Trophoblast cell (in vitro differentiated cells and primary cell): ENCODE data around the gene MLYCD.

ENCODE experiments used
- DNase-seq, 2 donors: peaks; one replicate each; pipeline ENCODE4 v3.0.0-alpha.2; 2016
- H2AFZ ChIP-seq: 2 replicates; pipeline ENCODE4 v1.6.1; 2013; ENCODE audit warnings: low read length, moderate library complexity, mild to moderate bottlenecking; ENCODE audit not compliant: insufficient read depth, poor library complexity
- H2AK5ac ChIP-seq: 2 replicates; pipeline ENCODE4 v1.6.1; 2013; ENCODE audit warnings: mild to moderate bottlenecking, low read length
- H2BK120ac ChIP-seq: 2 replicates; pipeline ENCODE4 v1.6.1; 2013; ENCODE audit warnings: low read length, mild to moderate bottlenecking, moderate library complexity; ENCODE audit not compliant: insufficient read depth, poor library complexity
- H2BK12ac ChIP-seq: 2 replicates; pipeline ENCODE4 v1.6.1; 2013; ENCODE audit warnings: mild to moderate bottlenecking, low read length, moderate library complexity
- H2BK5ac ChIP-seq: 2 replicates; pipeline ENCODE4 v1.6.1; 2013; ENCODE audit warnings: low read length, low read depth, moderate library complexity, mild to moderate bottlenecking; ENCODE audit not compliant: poor library complexity
- H3K14ac ChIP-seq: 2 replicates; pipeline ENCODE4 v1.6.1; 2013; ENCODE audit warnings: mild to moderate bottlenecking, low read length
- H3K18ac ChIP-seq: 2 replicates; pipeline ENCODE4 v1.6.1; 2013; ENCODE audit warnings: mild to moderate bottlenecking, low read length
- H3K23ac ChIP-seq: 2 replicates; pipeline ENCODE4 v1.6.1; 2013; ENCODE audit warnings: low read length
- H3K27ac ChIP-seq: 2 replicates; pipeline ENCODE4 v1.5.1; 2013; ENCODE audit warnings: low read depth, mild to moderate bottlenecking, inconsistent platforms, low read length, moderate library complexity
- H3K27me3 ChIP-seq: 2 replicates; pipeline ENCODE4 v1.6.1; 2013; ENCODE audit warnings: inconsistent platforms, mild to moderate bottlenecking, low read length, moderate library complexity; ENCODE audit not compliant: insufficient read depth
- H3K36me3 ChIP-seq, 2 experiments: 1 replicate in 1 of 2; 2 replicates in 1 of 2; pipeline ENCODE4 v1.6.1; 2013; ENCODE audit warnings: low read length in 2 of 2, mild to moderate bottlenecking in 2 of 2, moderate library complexity in 1 of 2; ENCODE audit not compliant: insufficient read depth in 2 of 2, control insufficient read depth in 1 of 2
- H3K4ac ChIP-seq: 2 replicates; pipeline ENCODE4 v1.6.1; 2013; ENCODE audit warnings: low read depth, mild to moderate bottlenecking, low read length, moderate library complexity
- H3K4me1 ChIP-seq, 2 experiments: 1 replicate in 1 of 2; 2 replicates in 1 of 2; pipeline ENCODE4 v1.6.1; 2013; ENCODE audit warnings: low read length in 2 of 2, mild to moderate bottlenecking in 2 of 2, moderate library complexity in 1 of 2; ENCODE audit not compliant: insufficient read depth in 2 of 2, control insufficient read depth in 1 of 2
- H3K4me2 ChIP-seq: 2 replicates; pipeline ENCODE4 v1.6.1; 2013; ENCODE audit warnings: inconsistent platforms, mild to moderate bottlenecking, low read length, moderate library complexity
- H3K4me3 ChIP-seq: 2 replicates; pipeline ENCODE4 v1.5.1; 2013; ENCODE audit warnings: mild to moderate bottlenecking, low read depth, low read length, inconsistent platforms
- H3K79me1 ChIP-seq: one replicate; pipeline ENCODE4 v1.6.1; 2013; ENCODE audit warnings: low read length
- H3K79me2 ChIP-seq: 2 replicates; pipeline ENCODE4 v1.6.1; 2013; ENCODE audit warnings: low read length, mild to moderate bottlenecking; ENCODE audit not compliant: control insufficient read depth, insufficient read depth, poor library complexity
- H3K9ac ChIP-seq: 2 replicates; pipeline ENCODE4 v1.6.1; 2013; ENCODE audit warnings: mild to moderate bottlenecking, low read length
- H3K9me3 ChIP-seq: 2 replicates; pipeline ENCODE4 v1.6.1; 2013; ENCODE audit warnings: low read depth, mild to moderate bottlenecking, control low read depth, inconsistent platforms, low read length; ENCODE audit not compliant: insufficient read depth
- H4K12ac ChIP-seq: 2 replicates; pipeline ENCODE4 v1.6.1; 2013; ENCODE audit warnings: low read depth, mild to moderate bottlenecking, low read length, moderate library complexity
- H4K8ac ChIP-seq: 2 replicates; pipeline ENCODE4 v1.6.1; 2013; ENCODE audit warnings: low read depth, mild to moderate bottlenecking, low read length, moderate library complexity
- H4K91ac ChIP-seq: one replicate; pipeline ENCODE4 v1.6.1; 2013; ENCODE audit warnings: low read depth, mild to moderate bottlenecking, low read length, moderate library complexity
- WGBS: extraction: QIAGEN DNeasy Blood & Tissue Kit; methylation state at CpG from one replicate; pipeline ENCODE4 v1.1.7; 2013; ENCODE audit warnings: missing lambda C conversion rate; ENCODE audit not compliant: insufficient read length, insufficient coverage; ENCODE audit errors: extremely low coverage; 5-methylcytosine and 5-hydroxymethylcytosine counted together

Gene MLYCD

GRCh38 chr16:83928341-83929055, 29.6 kb downstream of the MLYCD start:
- H2BK5ac ChIP-seq: no peak overlapping the region
- peak; percentile 41 to 43 for DNase-seq
- no peak overlapping the region for H3K4me3 ChIP-seq
- no peak overlapping the region for H2BK120ac ChIP-seq
- no peak overlapping the region for H4K12ac ChIP-seq
- H3K9ac ChIP-seq: no peak overlapping the region
- H3K4me2 ChIP-seq: no peak overlapping the region
- no peaks in the 10 kb centered on the region for H3K79me1 ChIP-seq
- H3K9me3 ChIP-seq: no peaks in the 10 kb centered on the region
- H2AK5ac ChIP-seq: no peak overlapping the region
- no peak overlapping the region for H4K8ac ChIP-seq
- no peak overlapping the region for H3K18ac ChIP-seq
- H3K79me2 ChIP-seq: no peaks in the 10 kb centered on the region
- no peaks in the 10 kb centered on the region for H3K36me3 ChIP-seq
- no peaks in the 10 kb centered on the region for H3K27me3 ChIP-seq
- no peak overlapping the region for H3K27ac ChIP-seq
- no CpG with 5 or more reads among the region's 16 CpGs for WGBS
- H3K23ac ChIP-seq: no peak overlapping the region
- no peak overlapping the region for H2AFZ ChIP-seq
- no peak overlapping the region for H2BK12ac ChIP-seq
- no peak overlapping the region for H4K91ac ChIP-seq
- H3K4ac ChIP-seq: no peak overlapping the region
- no peak overlapping the region for H3K14ac ChIP-seq
- peaks cover 5 to 15% of the 10 kb centered on the region in 2 experiments for H3K4me1 ChIP-seq

GRCh38 chr16:83929811-83930555, 31.1 kb downstream of the MLYCD start:
- no peak overlapping the region for H4K8ac ChIP-seq
- H4K12ac ChIP-seq: no peak overlapping the region

GRCh38 chr16:83930730-83931500, 32.0 kb downstream of the MLYCD start:
- Histone ChIP-seq H3K4ac (no peak overlapping the region), H2BK120ac (no peak overlapping the region), H2AK5ac (no peak overlapping the region), H2AFZ (no peak overlapping the region), H3K14ac (no peak overlapping the region), H4K8ac (no peak overlapping the region), H3K23ac (no peak overlapping the region), H3K4me2 (no peak overlapping the region), H3K79me1 (no peaks in the 10 kb centered on the region), H3K18ac (no peak overlapping the region), H3K36me3 (no peaks in the 10 kb centered on the region), H3K4me1 (peaks cover 5 to 15% of the 10 kb centered on the region in 2 experiments), H3K79me2 (no peaks in the 10 kb centered on the region), H3K9ac (no peak overlapping the region), H3K27ac (no peak overlapping the region), H3K4me3 (no peak overlapping the region), H2BK5ac (no peak overlapping the region), H3K9me3 (no peaks in the 10 kb centered on the region), H4K12ac (no peak overlapping the region), H2BK12ac (no peak overlapping the region), H4K91ac (no peak overlapping the region), H3K27me3 (no peaks in the 10 kb centered on the region)
- no CpG with 5 or more reads among the region's 22 CpGs for WGBS
- no peak for DNase-seq

More at GRCh38 chr16:83929811-83930555, 31.1 kb downstream of the MLYCD start:
- peaks cover 5 to 15% of the 10 kb centered on the region in 2 experiments for H3K4me1 ChIP-seq
- H2BK5ac ChIP-seq: no peak overlapping the region
- H2AK5ac ChIP-seq: no peak overlapping the region
- H2AFZ ChIP-seq: no peak overlapping the region
- no peaks in the 10 kb centered on the region for H3K36me3 ChIP-seq
- WGBS: no CpG with 5 or more reads among the region's 17 CpGs
- no peak overlapping the region for H2BK120ac ChIP-seq
- H3K27ac ChIP-seq: no peak overlapping the region
- H3K4me2 ChIP-seq: no peak overlapping the region
- H3K79me1 ChIP-seq: no peaks in the 10 kb centered on the region
- no peaks in the 10 kb centered on the region for H3K9me3 ChIP-seq
- no peak overlapping the region for H3K14ac ChIP-seq
- H3K9ac ChIP-seq: no peak overlapping the region
- H3K4me3 ChIP-seq: no peak overlapping the region
- no peaks in the 10 kb centered on the region for H3K27me3 ChIP-seq
- no peaks in the 10 kb centered on the region for H3K79me2 ChIP-seq
- H3K23ac ChIP-seq: no peak overlapping the region
- DNase-seq: peak; percentile 85 to 89
- H4K91ac ChIP-seq: no peak overlapping the region
- H3K4ac ChIP-seq: no peak overlapping the region
- H3K18ac ChIP-seq: no peak overlapping the region
- no peak overlapping the region for H2BK12ac ChIP-seq

- Histone ChIP-seq H3K14ac (no peak overlapping the region), H2AFZ (no peak overlapping the region), H3K79me1 (no peaks in the 10 kb centered on the region), H3K27ac (no peak overlapping the region), H3K4me2 (no peak overlapping the region), H3K9ac (no peak overlapping the region), H3K36me3 (no peaks in the 10 kb centered on the region), H3K9me3 (no peaks in the 10 kb centered on the region), H3K4ac (no peak overlapping the region), H4K8ac (no peak overlapping the region), H3K79me2 (no peaks in the 10 kb centered on the region), H3K4me3 (no peak overlapping the region), H2AK5ac (no peak overlapping the region), H4K91ac (no peak overlapping the region), H4K12ac (no peak overlapping the region), H2BK12ac (no peak overlapping the region), H3K18ac (no peak overlapping the region), H2BK120ac (no peak overlapping the region), H3K27me3 (no peaks in the 10 kb centered on the region), H3K4me1 (peaks cover 3 to 13% of the 10 kb centered on the region in 2 experiments), H3K23ac (no peak overlapping the region), H2BK5ac (no peak overlapping the region)
- no CpG with 5 or more reads among the region's 17 CpGs for WGBS
- no peak for DNase-seq
Observed at GRCh38 chr16:83931556-83931955, 32.6 kb downstream of the MLYCD start.
